ENCODE data around the gene ATG4C.

GRCh38 chr1:62900566-62900965 lies 116.6 kb downstream of the ATG4C start:
- TF ChIP-seq ZNF639 (CRISPR knock-in tag; conservative IDR thresholded peaks at IDR 0.05) = no peak
- no peak for TF ChIP-seq ZNF557 (CRISPR knock-in tag; IDR thresholded peaks at IDR 0.05)
- no peak for TF ChIP-seq POLR2AphosphoS5 (IDR thresholded peaks at IDR 0.05; ENCODE audit: low read depth, low read length)
- TF ChIP-seq MEIS2 (CRISPR knock-in tag; IDR thresholded peaks at IDR 0.05) = no peak
- TF ChIP-seq TGIF2 (CRISPR knock-in tag; IDR thresholded peaks at IDR 0.05) = no peak
- no peak for TF ChIP-seq ZBTB26 (CRISPR knock-in tag; IDR thresholded peaks at IDR 0.05; ENCODE audit: borderline replicate concordance)
- no peak for TF ChIP-seq ZNF543 (CRISPR knock-in tag; IDR thresholded peaks at IDR 0.05)
- TF ChIP-seq, protein P1, sequence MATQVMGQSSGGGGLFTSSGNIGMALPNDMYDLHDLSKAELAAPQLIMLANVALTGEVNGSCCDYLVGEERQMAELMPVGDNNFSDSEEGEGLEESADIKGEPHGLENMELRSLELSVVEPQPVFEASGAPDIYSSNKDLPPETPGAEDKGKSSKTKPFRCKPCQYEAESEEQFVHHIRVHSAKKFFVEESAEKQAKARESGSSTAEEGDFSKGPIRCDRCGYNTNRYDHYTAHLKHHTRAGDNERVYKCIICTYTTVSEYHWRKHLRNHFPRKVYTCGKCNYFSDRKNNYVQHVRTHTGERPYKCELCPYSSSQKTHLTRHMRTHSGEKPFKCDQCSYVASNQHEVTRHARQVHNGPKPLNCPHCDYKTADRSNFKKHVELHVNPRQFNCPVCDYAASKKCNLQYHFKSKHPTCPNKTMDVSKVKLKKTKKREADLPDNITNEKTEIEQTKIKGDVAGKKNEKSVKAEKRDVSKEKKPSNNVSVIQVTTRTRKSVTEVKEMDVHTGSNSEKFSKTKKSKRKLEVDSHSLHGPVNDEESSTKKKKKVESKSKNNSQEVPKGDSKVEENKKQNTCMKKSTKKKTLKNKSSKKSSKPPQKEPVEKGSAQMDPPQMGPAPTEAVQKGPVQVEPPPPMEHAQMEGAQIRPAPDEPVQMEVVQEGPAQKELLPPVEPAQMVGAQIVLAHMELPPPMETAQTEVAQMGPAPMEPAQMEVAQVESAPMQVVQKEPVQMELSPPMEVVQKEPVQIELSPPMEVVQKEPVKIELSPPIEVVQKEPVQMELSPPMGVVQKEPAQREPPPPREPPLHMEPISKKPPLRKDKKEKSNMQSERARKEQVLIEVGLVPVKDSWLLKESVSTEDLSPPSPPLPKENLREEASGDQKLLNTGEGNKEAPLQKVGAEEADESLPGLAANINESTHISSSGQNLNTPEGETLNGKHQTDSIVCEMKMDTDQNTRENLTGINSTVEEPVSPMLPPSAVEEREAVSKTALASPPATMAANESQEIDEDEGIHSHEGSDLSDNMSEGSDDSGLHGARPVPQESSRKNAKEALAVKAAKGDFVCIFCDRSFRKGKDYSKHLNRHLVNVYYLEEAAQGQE (IDR thresholded peaks at IDR 0.05; ENCODE audit: borderline replicate concordance in 1 of 2, low read depth in 1 of 2, low read length in 2 of 2) = no peak
